Esophagus squamous epithelium (tissue), 5 donors: ENCODE data around the gene MAN1C1. TPM values are rescaled to one million over a fixed set of nuclear protein-coding genes. Genes with fewer than 3 reads are reported as not detected.

Source experiments
- DNase-seq: peaks from one replicate; lab custom pipeline; 2025; lab: John Stamatoyannopoulos, UW
- H3K27ac ChIP-seq, 4 donors: fragments of 200-600 bp; sonication (generic); one replicate each; pipeline ENCODE4 v1.5.1; 2016 to 2019; ENCODE audit warnings: mild to moderate bottlenecking in 1 of 4
- H3K27me3 ChIP-seq, 4 donors: fragments of 200-600 bp; sonication (generic); 1 replicate in 3 of 4; 2 replicates in 1 of 4; pipeline versions ENCODE4 v1.5.1 to v1.6.0; 2017 to 2021; ENCODE audit warnings: antibody characterized with exemption in 1 of 4
- H3K36me3 ChIP-seq, 3 donors: fragments of 200-600 bp; sonication (generic); one replicate each; pipeline ENCODE4 v1.5.1; 2016 to 2019
- H3K4me1 ChIP-seq, 3 donors: fragments of 200-600 bp; sonication (generic); one replicate each; pipeline ENCODE4 v1.5.1; 2017 to 2019
- H3K4me3 ChIP-seq, 4 donors: fragments of 200-600 bp; sonication (generic); 1 replicate in 3 of 4; 2 replicates in 1 of 4; pipeline ENCODE4 v1.5.1; 2016 to 2019; ENCODE audit warnings: mild to moderate bottlenecking in 2 of 4, moderate library complexity in 1 of 4
- H3K9me3 ChIP-seq, 3 donors: fragments of 200-600 bp; sonication (generic); one replicate each; pipeline ENCODE4 v1.5.1; 2016 to 2019
- CTCF ChIP-seq, 6 experiments: fragments of 450-650 bp in 4 of 6; fragments of 200-600 bp in 2 of 6; sonication (generic) in 2 of 6; IDR thresholded peaks; one replicate each; pipeline ENCODE4 v1.5.1; 2016 to 2019; ENCODE audit warnings: antibody characterized with exemption in 6 of 6, mild to moderate bottlenecking in 4 of 6, moderate library complexity in 4 of 6
- POLR2A ChIP-seq, 4 donors: fragments of 450-650 bp; IDR thresholded peaks; one replicate each; pipeline ENCODE4 v1.6.1; 2017; ENCODE audit warnings: antibody characterized with exemption in 4 of 4, mild to moderate bottlenecking in 4 of 4, moderate library complexity in 3 of 4
- WGBS, 2 donors: methylation state at CpG; one replicate each; pipeline ENCODE4 v1.1.5; 2018; 5-methylcytosine and 5-hydroxymethylcytosine counted together
- intact Hi-C: fragments of 100-400 bp; cut with DNase I; formaldehyde crosslinking; loops from one replicate; pipeline ENCODE4 v1.15.0; 2022
- total RNA-seq, 4 donors: library from RNA; depleted of rRNA; stranded (reverse); fragments of >200 nt; gene quantifications; one replicate each; pipeline ENCODE4 v1.1.0, GENCODE V29; 2016
- donor health status: DM: yes; HTN: yes; CAD: no.

The MAN1C1 gene
- total RNA-seq, 4 donors from 2014 or later = 0.91 to 7.4 (median 3.8) TPM

- 77 to 82% methylated on average over 4 to 5 of the region's 6 CpGs for WGBS, 2 donors
- intact Hi-C loops = no loop called here
- DNase-seq = no peak
These were observed 186.3 kb downstream of the MAN1C1 start for GRCh38 chr1:25802915-25803314.

GRCh38 chr1:25803368-25803767 lies 186.8 kb downstream of the MAN1C1 start:
- no peaks in the 10 kb centered on the region for H3K27me3 ChIP-seq
- H3K36me3 ChIP-seq = peaks cover 0 to 38% (median 0%) of the 10 kb centered on the region in 3 donors
- intact Hi-C loops = no loop called here
- no peak overlapping the region for H3K27ac ChIP-seq
- peaks cover 37 to 95% (median 57%) of the 10 kb centered on the region in 3 donors for H3K4me1 ChIP-seq
- WGBS, 2 donors = 75% methylated on average over 1 of the region's 1 CpG; no CpG with 5 or more reads in 1 of the 2 donors
- DNase-seq = no peak
- H3K9me3 ChIP-seq = no peaks in the 10 kb centered on the region
- no peak for TF ChIP-seq CTCF (IDR thresholded peaks at IDR 0.05)
- no peak overlapping the region for H3K4me3 ChIP-seq

More at GRCh38 chr1:25802915-25803314, 186.3 kb downstream of the MAN1C1 start:
- Histone ChIP-seq H3K27ac (peak overlapping the region in 1 of 4 donors; percentile 19), H3K4me3 (no peak overlapping the region), H3K9me3 (no peaks in the 10 kb centered on the region), H3K4me1 (peaks cover 37 to 95% (median 57%) of the 10 kb centered on the region in 3 donors), H3K36me3 (peaks cover 0 to 34% (median 0%) of the 10 kb centered on the region in 3 donors), H3K27me3 (no peaks in the 10 kb centered on the region)
- TF ChIP-seq CTCF (IDR thresholded peaks at IDR 0.05) = no peak
- no peak for TF ChIP-seq POLR2A (IDR thresholded peaks at IDR 0.05)

- TF ChIP-seq CTCF (IDR thresholded peaks at IDR 0.05) = no peak
- no peak for TF ChIP-seq POLR2A (IDR thresholded peaks at IDR 0.05)
- DNase-seq = no peak
- peak overlapping the region; percentile 20 to 81 (median 49) for H3K27ac ChIP-seq
- H3K9me3 ChIP-seq = no peaks in the 10 kb centered on the region
- no peaks in the 10 kb centered on the region for H3K27me3 ChIP-seq
- peaks cover 42 to 95% (median 57%) of the 10 kb centered on the region in 3 donors for H3K4me1 ChIP-seq
- peaks cover 0 to 49% (median 10%) of the 10 kb centered on the region in 3 donors for H3K36me3 ChIP-seq
- intact Hi-C loops = no loop called here
- H3K4me3 ChIP-seq = no peak overlapping the region
- WGBS, 2 donors = 33 to 49% methylated on average over 6 to 7 of the region's 10 CpGs
These were observed 187.8 kb downstream of the MAN1C1 start for GRCh38 chr1:25804244-25804963.

- intact Hi-C loops = no loop called here
- no peaks in the 10 kb centered on the region for H3K9me3 ChIP-seq
- peak overlapping the region; percentile 20 to 81 (median 49) for H3K27ac ChIP-seq
- H3K36me3 ChIP-seq = peaks cover 0 to 57% (median 16%) of the 10 kb centered on the region in 3 donors
- WGBS, 2 donors = 71 to 74% methylated on average over 4 to 7 of the region's 15 CpGs
- no peak for DNase-seq
- no peaks in the 10 kb centered on the region for H3K27me3 ChIP-seq
- TF ChIP-seq CTCF (IDR thresholded peaks at IDR 0.05) (no peak), POLR2A (IDR thresholded peaks at IDR 0.05) (no peak)
- no peak overlapping the region for H3K4me3 ChIP-seq
- peaks cover 41 to 97% (median 54%) of the 10 kb centered on the region in 3 donors for H3K4me1 ChIP-seq
These were observed 188.6 kb downstream of the MAN1C1 start for GRCh38 chr1:25804964-25805862.
